GM19025 (cell line): ENCODE measurements around the gene DDX10.
"Not testable (repeated sequence)": the region's sequence is repeated elsewhere in the genome, so short reads cannot be mapped to it uniquely, and the experiment has no call there.

ENCODE experiments used
- ATAC-seq: cut with Tn5 transposase; IDR thresholded peaks from one replicate; pipeline ENCODE4 v1.9.1; 2021; ENCODE audit warnings: mild to moderate bottlenecking, low read depth, moderate library complexity; ENCODE audit not compliant: unreplicated experiment

Gene DDX10

DNA sequence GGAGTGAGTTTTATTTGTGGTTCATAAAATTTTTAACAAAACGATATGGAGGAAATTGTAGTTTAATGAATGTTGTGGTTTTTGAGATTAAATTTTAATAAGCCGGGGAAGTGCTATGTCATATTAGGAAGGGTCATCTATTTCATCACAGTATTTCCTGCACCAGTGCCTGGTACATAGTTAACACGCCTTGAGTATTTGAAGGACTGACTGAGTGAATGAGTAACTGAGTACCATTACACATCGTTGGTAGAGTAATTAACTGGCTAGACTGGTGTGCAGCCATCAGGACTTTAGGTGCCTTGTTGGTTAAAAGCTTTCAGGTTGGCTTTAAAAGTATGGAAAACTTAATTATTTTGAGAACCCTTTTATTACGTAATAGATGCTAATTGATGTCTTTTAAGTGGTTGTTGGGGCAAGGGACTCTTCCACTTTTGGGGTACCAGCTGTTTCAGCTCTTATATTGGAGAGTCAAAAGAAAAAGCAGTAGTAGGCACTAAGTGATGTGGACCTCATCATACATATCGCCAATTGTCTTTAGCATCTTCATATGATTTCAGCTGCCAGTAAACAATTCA lies 101.8 kb downstream of the DDX10 start:
- ATAC-seq, result no peak

DNA sequence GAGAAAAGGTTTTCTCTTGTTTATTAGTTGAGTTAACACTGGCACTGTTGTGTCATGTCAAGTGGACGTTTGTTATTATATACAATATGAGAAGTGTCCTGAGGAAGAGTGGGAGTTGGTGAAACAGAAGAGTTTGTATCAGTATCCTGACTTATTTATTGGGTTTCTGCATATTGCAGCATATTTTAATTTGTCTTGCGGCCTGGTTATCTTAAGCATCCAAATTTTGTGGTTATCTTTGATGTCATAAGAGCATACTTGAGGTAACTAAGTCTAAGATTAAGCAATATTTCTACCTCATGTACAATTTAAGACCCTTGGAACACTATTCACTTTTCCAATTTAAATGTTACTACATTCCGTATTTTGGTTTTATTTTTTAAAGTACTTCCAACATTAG lies 103.5 kb downstream of the DDX10 start:
- no peak for ATAC-seq

DNA sequence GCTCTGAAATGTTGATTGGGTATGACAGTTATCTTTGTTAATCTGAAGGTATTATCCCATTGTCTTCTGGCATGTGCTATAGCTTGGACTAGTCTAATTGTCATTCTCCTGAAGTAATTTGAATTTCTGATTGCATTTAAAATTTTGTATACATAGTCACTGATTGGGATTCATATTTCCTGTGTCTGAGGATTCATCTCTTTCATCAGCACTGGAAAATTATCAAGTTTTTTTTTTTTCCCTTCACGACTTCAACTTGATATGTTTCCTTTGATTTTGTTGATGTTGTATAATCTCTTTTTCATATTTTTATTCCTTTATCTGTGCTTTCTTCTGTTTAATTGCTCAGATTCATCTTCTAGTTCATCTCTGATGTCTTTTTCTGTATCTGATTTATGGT lies 104.1 kb downstream of the DDX10 start:
- no peak for ATAC-seq

DNA sequence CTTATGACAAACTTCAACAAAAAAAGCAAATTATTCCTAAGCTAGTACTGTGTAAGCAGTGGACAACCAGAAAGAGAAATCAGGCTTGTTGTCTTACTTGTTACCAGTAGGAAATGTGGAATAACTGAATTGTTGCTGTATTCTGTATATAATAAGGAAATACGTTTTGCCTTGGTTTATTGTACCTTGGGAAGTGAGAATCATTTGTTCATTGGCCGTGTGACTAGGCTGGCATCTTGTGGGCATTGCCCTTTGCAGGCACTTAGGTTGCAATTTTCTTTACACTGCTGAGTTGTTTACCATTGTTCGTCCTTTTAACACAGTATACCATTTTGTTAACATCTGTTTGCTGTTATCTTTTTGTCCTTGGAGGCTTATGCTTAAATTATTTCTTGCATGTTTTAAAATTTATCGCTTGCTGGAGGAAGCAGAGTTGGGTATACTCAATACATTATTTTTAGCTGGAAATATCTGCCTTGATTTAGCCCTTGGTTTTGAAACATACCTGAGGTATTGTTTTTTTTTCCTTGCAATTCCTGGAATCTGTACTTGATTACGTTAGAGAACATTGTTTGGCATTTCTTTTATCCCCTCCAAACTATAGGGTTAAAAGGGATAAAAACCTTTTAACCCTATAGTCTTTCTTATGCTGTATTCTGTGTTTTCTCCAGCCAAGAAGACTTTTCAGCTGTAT lies 109.3 kb downstream of the DDX10 start:
- no peak for ATAC-seq

DNA sequence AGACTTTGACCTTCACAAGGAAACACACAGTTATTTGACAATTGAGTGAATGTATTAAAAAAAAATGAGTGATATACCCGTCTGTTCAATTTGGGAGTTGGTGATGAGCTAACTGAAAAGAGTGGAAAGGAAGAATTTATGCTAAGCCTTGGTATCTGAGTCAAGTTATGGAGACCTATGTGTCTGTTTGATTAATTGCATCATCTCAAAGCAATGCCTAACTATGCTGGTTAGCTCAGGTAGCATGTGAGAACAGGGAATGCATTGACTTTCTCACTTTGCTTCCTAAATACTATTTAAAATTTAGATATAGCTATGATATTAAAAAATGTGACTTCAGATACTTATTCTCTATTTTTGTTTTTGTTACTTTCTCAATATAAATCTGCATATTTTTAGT lies 110.5 kb downstream of the DDX10 start:
- no peak for ATAC-seq

DNA sequence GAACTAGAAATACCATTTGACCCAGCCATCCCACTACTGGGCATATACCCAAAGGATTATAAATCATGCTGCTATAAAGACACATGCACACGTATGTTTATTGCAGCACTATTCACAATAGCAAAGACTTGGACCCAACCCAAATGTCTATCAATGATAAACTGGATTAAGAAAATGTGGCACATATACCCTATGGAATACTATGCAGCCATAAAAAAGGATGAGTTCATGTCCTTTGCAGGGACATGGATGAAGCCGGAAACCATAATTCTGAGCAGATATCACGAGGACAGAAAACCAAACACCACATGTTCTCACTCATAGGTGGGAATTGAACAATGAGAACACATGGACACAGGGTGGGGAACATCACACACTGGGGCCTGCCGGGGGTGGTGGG lies 114.3 kb downstream of the DDX10 start:
- not testable (repeated sequence) for ATAC-seq

DNA sequence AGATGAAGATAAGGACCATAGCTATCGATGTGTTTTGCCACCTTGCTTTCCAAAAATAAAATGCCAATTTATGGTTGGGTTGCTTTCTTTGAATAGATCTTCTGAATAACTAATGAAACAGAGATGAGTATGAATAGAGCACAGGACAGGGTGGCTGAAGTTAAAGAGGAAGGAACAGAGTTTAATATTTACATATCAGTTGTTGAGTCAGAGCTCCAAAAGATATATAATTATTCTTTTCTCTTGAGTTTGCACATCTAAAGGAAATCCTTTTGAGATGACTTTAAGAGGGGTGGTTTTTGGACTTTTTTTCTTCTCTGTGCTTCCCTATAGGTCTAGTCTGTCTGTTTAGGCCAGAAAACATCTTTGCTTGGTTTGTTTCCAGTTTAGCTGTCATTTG lies 115.2 kb downstream of the DDX10 start:
- no peak for ATAC-seq

DNA sequence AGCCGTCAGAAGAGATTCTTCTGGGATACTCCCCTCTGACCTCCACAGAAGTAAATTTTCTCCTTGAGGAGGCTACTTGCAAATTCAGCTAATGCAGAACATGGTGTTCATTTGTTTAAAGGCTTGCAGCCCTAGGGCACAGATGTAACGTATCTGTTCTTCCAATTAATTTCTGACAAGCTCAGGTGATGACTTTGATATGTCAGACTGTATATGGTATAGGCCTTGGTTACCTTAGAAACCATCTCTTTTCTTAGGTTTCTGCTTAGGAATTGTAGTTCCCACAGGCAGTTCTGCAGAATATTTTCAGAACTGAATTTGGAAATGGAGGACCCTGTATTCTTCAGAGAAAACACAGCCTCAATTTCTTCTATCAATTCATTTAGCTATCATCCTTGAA lies 117.1 kb downstream of the DDX10 start:
- ATAC-seq, result no peak

DNA sequence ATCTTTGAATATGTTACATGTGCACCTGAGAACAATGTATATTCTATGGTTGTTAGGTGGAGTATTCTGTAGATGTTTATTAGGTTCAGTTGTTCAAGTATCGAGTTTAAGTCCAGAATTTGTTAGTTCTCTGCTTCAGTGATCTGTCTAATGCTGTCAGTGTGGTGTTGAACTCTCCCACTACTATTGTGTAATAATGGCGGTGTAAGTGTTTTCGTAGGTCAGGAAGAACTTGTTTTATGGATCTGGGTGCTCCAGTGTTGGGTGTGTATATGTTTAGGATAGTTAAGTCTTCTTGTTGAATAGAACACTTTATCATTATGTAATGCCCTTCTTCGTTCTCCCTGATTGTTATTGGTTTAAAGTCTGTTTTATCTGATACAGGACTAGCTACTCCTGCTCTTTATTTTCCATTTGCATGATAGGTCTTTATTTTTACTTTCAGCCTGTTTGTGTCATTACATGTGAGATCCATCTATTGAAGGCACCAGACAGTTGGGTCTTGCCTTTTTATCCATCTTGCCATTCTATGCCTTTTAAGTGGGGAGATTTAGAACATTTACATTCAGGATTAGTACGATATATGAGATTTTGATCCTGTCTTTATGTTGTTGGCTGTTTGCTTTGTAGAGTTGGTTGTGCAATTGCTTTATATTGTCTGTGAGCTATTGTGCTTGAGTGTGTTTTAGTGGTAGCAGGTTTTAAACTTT lies 121.6 kb downstream of the DDX10 start:
- ATAC-seq, result no peak

DNA sequence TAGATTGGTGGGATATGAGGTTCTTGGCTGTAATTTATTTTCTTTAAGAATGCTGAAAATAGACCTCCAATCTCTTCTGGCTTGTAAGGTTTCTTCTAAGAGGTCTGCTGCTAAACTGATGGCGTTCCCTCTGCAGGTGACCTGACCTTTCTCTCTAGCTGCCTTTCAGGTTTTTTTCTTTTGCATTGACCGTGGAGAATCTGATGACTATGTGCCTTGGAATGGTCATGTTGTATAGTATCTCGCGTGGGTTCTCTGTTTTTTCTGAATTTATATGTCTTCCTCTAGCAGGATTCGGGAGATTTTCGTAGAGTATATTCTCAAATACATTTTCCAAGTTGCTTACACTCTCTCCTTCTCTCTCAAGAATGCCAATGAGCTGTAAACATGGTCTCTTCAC lies 122.2 kb downstream of the DDX10 start:
- ATAC-seq, result no peak

DNA sequence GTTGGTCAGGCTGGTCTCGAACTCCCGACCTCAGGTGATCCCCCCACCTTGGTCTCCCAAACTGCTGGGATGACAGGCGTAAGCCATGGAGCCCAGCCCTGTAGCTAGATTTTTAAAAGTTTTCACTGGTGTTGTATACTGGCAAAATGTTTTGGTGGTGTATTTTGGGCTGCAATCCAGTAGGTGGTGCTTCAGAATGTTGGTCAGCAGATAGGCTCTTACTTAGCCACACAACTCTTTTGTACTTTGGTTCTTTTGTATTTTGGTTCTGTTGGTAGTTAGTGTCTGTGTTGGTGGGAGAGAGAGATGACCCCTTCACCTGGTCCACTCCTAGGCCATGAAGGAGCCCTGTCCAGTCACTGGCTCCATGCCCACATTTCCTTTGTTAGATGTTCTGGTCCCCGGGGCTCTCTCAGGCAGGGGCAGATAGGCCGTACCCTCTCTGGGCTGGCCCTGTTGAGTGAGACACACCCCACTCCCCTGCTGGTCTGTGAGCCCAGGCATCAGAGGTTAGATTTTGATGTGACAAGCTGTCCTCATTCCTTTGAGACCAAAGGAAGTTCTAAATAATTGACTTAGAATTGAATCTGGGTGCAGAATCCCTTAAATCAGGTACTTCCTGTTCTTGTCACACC lies 123.8 kb downstream of the DDX10 start:
- no peak for ATAC-seq

DNA sequence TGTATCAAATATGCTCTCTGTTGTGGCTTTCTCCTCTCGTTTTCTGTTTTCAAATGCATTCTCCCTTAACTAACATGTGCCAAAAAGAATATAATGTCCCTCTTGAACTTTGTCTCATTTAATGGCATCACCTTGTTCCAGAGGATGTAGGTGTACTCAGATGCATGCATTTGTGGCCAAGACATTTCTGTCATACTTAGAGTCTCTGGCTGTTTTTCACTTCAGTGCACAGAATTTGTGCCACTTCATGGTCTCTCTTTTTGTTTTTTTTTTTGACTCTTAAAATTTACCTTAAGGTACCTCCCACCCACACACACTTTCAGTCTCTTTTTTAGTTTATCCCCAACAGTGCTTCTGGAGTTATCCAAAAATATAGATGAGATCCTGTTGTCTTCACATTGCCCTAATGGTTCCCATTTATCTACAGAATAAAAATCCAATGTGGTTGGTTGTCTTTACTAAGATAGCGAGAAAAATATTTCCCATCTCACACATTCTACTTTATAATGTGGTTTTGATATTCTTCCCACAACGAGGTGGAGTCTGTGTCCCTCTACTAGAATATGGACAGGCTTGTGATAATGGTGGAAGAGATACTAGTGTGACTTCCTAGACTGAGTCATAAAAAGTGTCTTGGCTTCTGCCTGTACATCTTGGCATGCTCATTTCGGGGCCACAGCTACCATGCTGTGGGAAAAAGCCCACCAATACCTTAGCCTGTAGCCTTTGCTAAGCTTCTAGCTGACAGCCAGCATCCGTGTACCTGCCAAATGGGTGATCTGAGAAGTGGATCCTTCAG lies 125.8 kb downstream of the DDX10 start:
- ATAC-seq, result no peak

DNA sequence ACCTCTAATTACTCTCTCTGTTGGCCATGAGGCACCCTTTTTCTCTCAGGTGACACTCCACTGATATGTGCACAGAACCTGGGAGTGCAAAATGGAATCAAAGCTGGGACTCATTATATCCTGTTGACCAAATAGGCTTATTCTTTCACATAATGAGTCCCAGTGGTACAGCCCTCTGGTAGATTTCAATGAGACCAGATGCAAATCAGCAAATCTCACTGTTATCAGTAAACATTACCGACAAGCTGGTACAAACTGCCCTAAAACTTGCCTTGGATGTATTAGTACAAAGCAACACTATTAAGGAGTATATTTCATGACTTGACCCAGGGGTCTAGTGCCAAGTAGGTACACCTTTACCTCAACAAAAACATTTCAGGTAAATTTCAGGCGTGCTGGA lies 128.3 kb downstream of the DDX10 start:
- ATAC-seq, result no peak

DNA sequence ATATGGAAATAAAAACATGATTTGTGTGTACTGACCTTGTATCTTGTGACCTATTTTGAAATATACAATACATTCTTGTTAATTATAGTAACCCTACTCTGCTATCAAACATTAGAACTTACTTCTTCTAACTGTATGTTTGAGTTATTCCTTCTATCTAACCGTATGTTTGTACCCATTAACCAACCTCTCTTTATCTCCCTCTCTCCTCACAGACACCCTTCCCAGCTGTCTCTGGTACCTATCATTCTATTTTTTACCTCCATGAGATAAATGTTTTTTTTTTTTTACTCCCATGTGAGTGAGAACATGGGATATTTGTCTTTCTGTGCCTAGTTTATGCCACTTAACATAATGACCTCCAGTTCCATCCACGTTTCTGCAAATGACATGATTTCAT lies 128.7 kb downstream of the DDX10 start:
- no peak for ATAC-seq

DNA sequence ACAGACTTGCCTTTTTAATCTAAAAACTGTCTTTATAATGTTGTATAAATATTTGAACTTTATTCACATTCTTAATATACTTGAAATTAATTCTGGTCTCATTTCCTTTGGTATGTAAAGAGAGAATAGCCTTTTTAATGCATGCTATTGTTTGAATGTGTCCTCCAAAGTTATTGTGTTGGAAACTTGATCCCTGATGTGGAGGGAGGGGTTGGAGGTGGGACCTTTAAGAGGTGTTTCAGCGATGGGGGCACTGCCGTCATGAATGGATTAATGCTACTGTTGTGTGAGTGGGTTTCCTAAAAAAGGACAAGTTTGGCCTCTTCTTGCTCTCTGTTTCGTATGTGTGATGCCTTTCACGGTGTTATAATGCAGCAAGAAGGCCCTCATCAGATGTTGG lies 131.7 kb downstream of the DDX10 start:
- no peak for ATAC-seq

DNA sequence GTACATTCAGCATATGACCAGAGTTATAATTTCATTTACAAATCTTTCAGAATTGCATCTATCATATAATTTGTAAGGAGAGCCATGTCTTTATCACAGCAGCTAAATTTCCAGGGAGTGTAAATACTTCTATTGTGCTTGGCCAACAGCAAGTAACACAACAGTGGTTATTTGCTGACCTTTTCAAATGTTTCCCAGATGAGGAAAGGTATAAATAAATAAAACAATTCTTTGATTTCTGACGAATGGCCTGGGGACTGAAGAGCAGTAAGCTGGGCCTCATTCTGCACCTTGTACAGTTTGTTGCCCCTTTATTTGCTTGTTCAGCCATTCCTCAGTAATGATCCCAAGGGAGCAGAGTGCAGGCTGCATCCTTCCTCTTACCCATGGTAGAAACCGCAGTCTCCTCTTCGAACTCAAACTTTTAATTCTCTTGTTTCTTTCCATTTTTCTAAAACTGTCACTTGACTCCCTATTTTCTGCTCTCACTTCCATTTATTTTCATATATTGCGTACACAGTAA lies 132.8 kb downstream of the DDX10 start:
- ATAC-seq, result no peak

DNA sequence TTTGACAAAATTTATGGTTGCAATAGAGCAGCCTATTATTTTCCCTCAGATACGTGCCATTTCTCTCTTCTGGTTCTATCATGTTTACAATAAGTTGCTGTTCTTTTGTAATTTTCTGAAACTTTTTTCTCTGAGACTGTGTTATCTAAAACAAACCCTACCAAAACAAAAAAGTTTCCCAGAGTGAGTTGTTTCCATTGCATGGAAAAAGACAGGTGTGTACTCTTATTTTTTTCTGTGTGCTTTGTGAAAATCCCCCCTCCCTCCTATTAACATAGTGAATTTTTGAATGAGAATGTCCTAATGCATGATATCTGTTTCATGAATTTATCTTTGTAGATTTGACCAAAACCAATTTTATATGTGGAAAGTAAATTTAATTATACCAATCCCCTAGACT lies 137.6 kb downstream of the DDX10 start:
- no peak for ATAC-seq

DNA sequence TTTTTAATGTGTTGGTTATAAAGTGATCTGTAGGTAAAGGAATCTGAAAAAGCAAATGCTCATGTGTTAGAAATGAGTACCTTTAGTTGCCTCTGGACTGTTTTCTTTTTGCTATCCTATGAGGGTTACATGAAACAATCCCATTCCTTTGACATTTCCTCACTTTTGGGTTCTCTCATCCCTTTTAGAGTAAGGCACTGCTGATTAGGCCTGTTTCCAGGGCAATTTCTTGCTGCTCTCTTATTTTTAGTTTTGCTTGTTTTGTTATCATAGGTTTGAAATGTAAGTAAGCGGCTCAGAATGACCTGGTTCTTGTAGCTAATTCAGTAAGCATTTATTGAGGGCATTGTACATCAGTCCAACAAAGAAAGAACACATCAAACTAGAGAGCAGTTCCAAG lies 138.9 kb downstream of the DDX10 start:
- ATAC-seq, result no peak

DNA sequence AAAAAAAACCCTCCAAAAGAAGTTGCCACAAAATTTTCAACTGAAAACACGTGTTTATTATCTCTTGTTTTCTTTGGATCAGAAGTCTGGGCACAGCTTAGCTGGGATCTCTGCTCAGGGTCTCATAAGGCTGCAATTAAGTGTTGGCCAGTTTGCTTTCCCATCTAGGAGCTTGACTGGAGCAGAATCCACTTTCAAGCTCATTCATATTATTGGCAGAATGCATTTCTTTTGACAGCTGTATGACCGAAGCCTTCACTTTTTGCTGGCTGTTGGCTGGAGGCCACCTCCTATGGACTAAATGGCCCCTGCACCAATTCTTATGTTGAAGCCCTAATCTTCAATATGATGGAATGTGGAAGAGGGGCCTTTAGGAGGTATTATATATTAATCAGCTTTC lies 139.6 kb downstream of the DDX10 start:
- ATAC-seq, result no peak

DNA sequence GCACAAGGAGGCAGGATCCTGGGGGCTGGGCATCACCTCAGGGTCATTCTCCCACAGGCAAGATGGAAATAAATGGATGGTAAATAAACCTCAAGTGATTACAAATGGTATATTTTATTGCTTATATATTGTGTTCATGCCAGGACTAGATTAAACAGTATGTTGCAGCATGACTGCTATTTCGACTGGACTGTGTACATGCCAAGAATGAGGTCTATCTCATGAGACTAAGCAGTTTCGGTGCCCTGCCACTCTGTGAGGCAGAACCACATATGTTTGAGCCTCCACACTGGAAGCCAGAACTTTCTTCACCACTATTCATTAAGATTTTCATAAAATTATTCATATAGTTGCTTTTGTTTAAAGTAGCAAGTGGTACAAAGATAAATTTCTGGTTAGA lies 140.2 kb downstream of the DDX10 start:
- ATAC-seq, result no peak

DNA sequence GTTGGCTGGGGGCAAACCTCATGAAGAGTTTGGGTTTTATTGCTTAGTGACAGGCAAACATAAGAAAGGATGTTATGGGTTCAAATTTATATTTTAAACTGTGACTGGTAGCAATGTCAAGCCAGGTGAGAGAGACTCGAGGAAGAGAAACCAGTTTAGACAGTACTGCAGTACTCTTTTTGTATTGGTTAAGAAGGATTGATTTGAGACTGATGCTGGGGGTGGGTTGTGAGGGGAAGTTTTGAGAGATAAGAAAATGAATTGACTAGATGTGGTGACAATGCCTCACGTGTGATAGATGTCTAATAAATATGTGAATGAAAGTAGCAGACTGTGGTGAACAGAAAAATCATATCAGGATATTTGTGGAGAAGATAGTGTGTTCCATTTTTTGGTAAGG lies 142.4 kb downstream of the DDX10 start:
- ATAC-seq, result no peak
